C4-2B (cell line): Measurements from ENCODE around the gene DTD2.

ENCODE experiments used
- CTCF ChIP-seq: fragments of 450-650 bp; conservative IDR thresholded peaks from 2 replicates; pipeline ENCODE4 v1.5.1; 2017; ENCODE audit warnings: mild to moderate bottlenecking
- ZFX ChIP-seq: fragments of 450-650 bp; IDR thresholded peaks from 2 replicates; pipeline ENCODE4 v1.6.1; 2017

- TF ChIP-seq CTCF = no peak
- TF ChIP-seq ZFX = no peak
Observed at GRCh38 chr14:31441273-31442111, 15.8 kb downstream of the DTD2 start.
